Psoas muscle (tissue), 8 donors: Measurements from ENCODE around the gene TRIM54. TPM values are rescaled to one million over a fixed set of nuclear protein-coding genes. Genes with fewer than 3 reads are reported as not detected.
A peak's percentile ranks its signal among the peaks of the same experiment; 100 is the strongest.

ENCODE experiments used
- ATAC-seq, 4 donors: fragments of 200-7000 bp; cut with Tn5 transposase; one replicate each; pipeline ENCODE4 v1.9.1; 2020; ENCODE audit warnings: moderate library complexity in 3 of 4, mild to moderate bottlenecking in 2 of 4
- DNase-seq, 2 donors: peaks; one replicate each; pipeline ENCODE4 v3.0.0-alpha.2; 2020
- H3K27ac ChIP-seq: fragments of 200-600 bp; one replicate; pipeline ENCODE4 v1.8.0; 2022
- H3K27me3 ChIP-seq, 3 donors: fragments of 200-600 bp in 1 of 3; one replicate each; pipeline versions ENCODE4 v1.6.1 to v1.8.0; 2013 to 2022; ENCODE audit warnings: low read length in 2 of 3, mild to moderate bottlenecking in 2 of 3, moderate library complexity in 1 of 3; ENCODE audit not compliant: insufficient read depth in 3 of 3
- H3K36me3 ChIP-seq, 2 donors: fragments of 200-600 bp in 1 of 2; one replicate each; pipeline versions ENCODE4 v1.6.1 to v1.8.0; 2013 to 2022; ENCODE audit warnings: low read depth in 1 of 2, mild to moderate bottlenecking in 1 of 2, moderate library complexity in 1 of 2; ENCODE audit not compliant: insufficient read depth in 1 of 2
- H3K4me1 ChIP-seq: fragments of 200-600 bp; one replicate; pipeline ENCODE4 v1.8.0; 2022
- H3K4me3 ChIP-seq: fragments of 200-600 bp; one replicate; pipeline ENCODE4 v1.8.0; 2022; ENCODE audit warnings: mild to moderate bottlenecking
- H3K9me3 ChIP-seq: fragments of 200-600 bp; one replicate; pipeline ENCODE4 v1.8.0; 2022
- CTCF ChIP-seq: fragments of 200-600 bp; IDR thresholded peaks from one replicate; pipeline ENCODE4 v1.8.0; 2022; ENCODE audit warnings: antibody characterized with exemption
- WGBS, 3 donors: extraction: QIAGEN DNeasy Blood & Tissue Kit; methylation state at CpG; one replicate each; pipeline versions ENCODE4 v1.1.6 to v1.1.7; 2013; 5-methylcytosine and 5-hydroxymethylcytosine counted together
- intact Hi-C, 2 donors: fragments of 100-400 bp; cut with DNase I; formaldehyde crosslinking; loops; one replicate each; pipeline versions ENCODE4 v1.11.0 to v1.14.2; 2022
- polyA plus RNA-seq, 3 donors: library from polyadenylated mRNA; stranded (reverse); fragments of 200-250 nt; gene quantifications; one replicate each; pipeline ENCODE4 v1.2.3, GENCODE V29; 2013
- total RNA-seq, 4 donors: library from RNA; stranded (reverse); fragmentation: NEBNext Ultra II Directional in 2 of 4; extraction: Animal tissue kit (Norgen Biotek cat#: 25700) in 2 of 4; gene quantifications; one replicate each; pipeline versions ENCODE4 v1.2.1 to v1.2.4, GENCODE V29; 2021 to 2023
- donor health status: healthy with polysubstance abuse.
- donor health status: DM: no; HTN: no; CAD: no; lungs with moderate emphysema.
- donor health status: Bipolar disorder and iron deficiency.
- donor health status: healthy.
- donor health status: DM: yes; HTN: yes; CAD: no.
- donor health status: DM: no; HTN: no; CAD: no.
- donor health status: DM: no; HTN: no; CAD: no.
- donor health status: DM: yes; HTN: yes; CAD: no.

Gene TRIM54
- total and polyA plus RNA-seq, 7 donors: 136 to 784 (median 387) TPM

GRCh38 chr2:27249159-27249890 is 32.9 kb upstream of the TRIM54 start:
- Histone ChIP-seq H3K4me1 (peaks cover 7% of the 10 kb centered on the region), H3K9me3 (no peaks in the 10 kb centered on the region), H3K36me3 (peaks cover 0 to 7% of the 10 kb centered on the region in 2 donors), H3K27me3 (no peaks in the 10 kb centered on the region), H3K4me3 (no peak overlapping the region), H3K27ac (no peak overlapping the region)
- WGBS, 3 donors: 54 to 55% (median 54%) methylated on average over 12 of the region's 12 CpGs
- peak in 1 of 4 donors; percentile 5 for ATAC-seq
- no peak for DNase-seq
- TF ChIP-seq CTCF: no peak
- intact Hi-C loops: no loop called here

GRCh38 chr2:27249891-27250651 is 32.2 kb upstream of the TRIM54 start:
- no peaks in the 10 kb centered on the region for H3K36me3 ChIP-seq
- H3K27ac ChIP-seq: no peak overlapping the region
- ATAC-seq: peak; percentile 86 to 92 (median 89)
- peak; percentile 77 for TF ChIP-seq CTCF
- peaks cover 7% of the 10 kb centered on the region for H3K4me1 ChIP-seq
- no peak overlapping the region for H3K4me3 ChIP-seq
- no peaks in the 10 kb centered on the region for H3K27me3 ChIP-seq
- no peaks in the 10 kb centered on the region for H3K9me3 ChIP-seq
- DNase-seq: peak; percentile 57 to 81
- intact Hi-C loops: loop anchor here (2.0 kb wide), 2 partner anchors 29 to 53 kb away; no protein-coding TSS in a partner anchor
- 15 to 27% (median 20%) methylated on average over 18 to 22 of the region's 22 CpGs for WGBS, 3 donors

GRCh38 chr2:27250652-27251379 is 31.4 kb upstream of the TRIM54 start:
- Histone ChIP-seq H3K27ac (no peak overlapping the region), H3K27me3 (no peaks in the 10 kb centered on the region), H3K4me1 (peaks cover 7% of the 10 kb centered on the region), H3K4me3 (no peak overlapping the region), H3K9me3 (no peaks in the 10 kb centered on the region), H3K36me3 (no peaks in the 10 kb centered on the region)
- ATAC-seq (no peak), DNase-seq (no peak)
- no peak for TF ChIP-seq CTCF
- intact Hi-C loops: loop anchor here (2.0 kb wide), 2 partner anchors 28 to 52 kb away; no protein-coding TSS in a partner anchor
- 52 to 58% (median 57%) methylated on average over 13 of the region's 13 CpGs for WGBS, 3 donors

GRCh38 chr2:27251766-27252165 is 30.5 kb upstream of the TRIM54 start:
- 61 to 73% (median 62%) methylated on average over 13 of the region's 13 CpGs for WGBS, 3 donors
- H3K4me3 ChIP-seq: no peak overlapping the region
- H3K4me1 ChIP-seq: peaks cover 7% of the 10 kb centered on the region
- DNase-seq (no peak), ATAC-seq (no peak)
- no peaks in the 10 kb centered on the region for H3K36me3 ChIP-seq
- H3K27me3 ChIP-seq: peaks cover 0 to 3% (median 0%) of the 10 kb centered on the region in 3 donors
- H3K27ac ChIP-seq: no peak overlapping the region
- H3K9me3 ChIP-seq: no peaks in the 10 kb centered on the region
- intact Hi-C loops: loop anchor here (2.0 kb wide), 2 partner anchors 27 to 51 kb away; no protein-coding TSS in a partner anchor
- TF ChIP-seq CTCF: no peak
